HepG2 (cell line): ENCODE data around the gene MIDN.

ENCODE experiments used
- AHR ChIP-seq: IDR thresholded peaks from 2 replicates; pipeline ENCODE4 v1.6.1; 2018; ENCODE audit warnings: missing genetic modification reagents, missing compliant biosample characterization
- ATF7 ChIP-seq, 2 experiments: fragments of 450-650 bp in 1 of 2; sonication (generic) in 1 of 2; formaldehyde crosslinking in 1 of 2; IDR thresholded peaks; 2 replicates each; pipeline versions ENCODE4 v1.4.0 to v1.6.1; 2016 to 2020; ENCODE audit warnings: antibody characterized with exemption in 1 of 2, mild to moderate bottlenecking in 1 of 2, missing genetic modification reagents in 1 of 2
- BORCS8-MEF2B ChIP-seq: sonication (generic); formaldehyde crosslinking; IDR thresholded peaks from 2 replicates; pipeline ENCODE4 v1.8.0; 2022; ENCODE audit warnings: mild to moderate bottlenecking, missing genetic modification reagents
- CHD2 ChIP-seq: IDR thresholded peaks from 2 replicates; pipeline ENCODE4 v1.6.1; 2011; ENCODE audit warnings: low read depth, low read length, improper control_type of control experiment
- EZH2 ChIP-seq: conservative IDR thresholded peaks from 2 replicates; pipeline ENCODE4 v1.6.1; 2012; ENCODE audit warnings: mild to moderate bottlenecking, low read depth, low read length, moderate library complexity
- JUN ChIP-seq: sonication (generic); formaldehyde crosslinking; IDR thresholded peaks from 2 replicates; pipeline ENCODE4 v1.4.0; 2020; ENCODE audit warnings: mild to moderate bottlenecking, missing genetic modification reagents
- NR1H2 ChIP-seq: sonication (generic); formaldehyde crosslinking; IDR thresholded peaks from 2 replicates; pipeline ENCODE4 v1.8.1; 2022; ENCODE audit warnings: low read depth, missing genetic modification reagents, borderline replicate concordance
- SMC3 ChIP-seq: IDR thresholded peaks from 2 replicates; pipeline ENCODE4 v1.6.1; 2011; ENCODE audit warnings: low read length, improper control_type of control experiment
- STAG1 ChIP-seq: sonication (generic); formaldehyde crosslinking; IDR thresholded peaks from 2 replicates; pipeline ENCODE4 v1.4.0; 2020; ENCODE audit warnings: missing genetic modification reagents
- SYNCRIP ChIP-seq: fragments of 200-400 bp; formaldehyde crosslinking; IDR thresholded peaks from 2 replicates; pipeline ENCODE4 v1.6.1; 2018; ENCODE audit warnings: mild to moderate bottlenecking, low read depth, low read length; ENCODE audit not compliant: insufficient read depth

DNA sequence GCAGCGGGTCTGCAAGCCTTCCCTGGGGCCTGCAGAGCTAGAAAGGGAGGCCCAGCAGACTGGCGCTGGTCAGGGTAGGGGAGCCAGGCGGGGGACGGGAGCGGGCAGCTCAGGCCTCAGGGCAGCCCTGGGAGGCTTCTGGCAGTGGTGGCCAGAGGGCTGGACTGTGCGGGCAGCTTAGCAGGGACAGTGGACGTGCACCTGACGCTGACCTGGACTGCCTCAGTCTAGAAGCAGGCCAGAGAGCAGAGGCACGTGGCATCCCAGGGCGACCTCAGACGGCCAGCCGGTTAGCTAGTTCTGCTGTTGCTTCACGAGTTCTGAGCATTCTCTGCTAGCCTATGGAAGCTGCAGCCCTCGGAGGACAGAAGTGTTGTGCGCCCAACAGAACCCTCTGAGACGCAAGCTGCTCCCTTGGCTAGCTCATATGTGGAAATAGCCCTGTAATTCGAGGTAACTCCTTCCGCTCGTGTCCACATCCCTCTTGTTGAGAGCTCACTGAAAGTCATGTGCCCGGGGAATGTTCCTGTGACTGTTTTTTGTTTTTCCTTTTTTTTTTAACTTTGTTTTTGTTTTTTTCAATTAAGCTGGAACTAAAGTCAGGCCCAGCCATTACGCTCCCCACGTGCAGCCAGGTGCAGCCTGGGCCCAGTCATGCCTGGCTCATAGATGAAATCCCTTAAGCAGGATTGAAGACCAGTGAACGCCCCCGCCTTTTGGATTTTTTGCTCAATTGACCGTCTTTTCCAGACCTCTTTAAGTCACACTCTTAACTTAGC is 25.1 kb downstream of the MIDN start:
- TF ChIP-seq ATF7 (IDR thresholded peaks at IDR 0.05) (no peak), ATF7 (CRISPR knock-in tag; IDR thresholded peaks at IDR 0.05) (no peak), SYNCRIP (no peak), EZH2 (no peak), STAG1 (CRISPR knock-in tag) (no peak), CHD2 (no peak), NR1H2 (CRISPR knock-in tag) (no peak), JUN (CRISPR knock-in tag) (no peak), BORCS8-MEF2B (CRISPR knock-in tag) (no peak), SMC3 (no peak), AHR (no peak)
